Activated naive CD4-positive, alpha-beta T cell treated with anti-CD3 and anti-CD28 coated beads, Interleukin-2, amount 50 U/mL, for 72 hours (primary cell): ENCODE measurements around the gene PAM16. TPM values are rescaled to one million over a fixed set of nuclear protein-coding genes. Genes with fewer than 3 reads are reported as not detected.
A peak's percentile ranks its signal among the peaks of the same experiment; 100 is the strongest.
"Not testable (repeated sequence)": the region's sequence is repeated elsewhere in the genome, so short reads cannot be mapped to it uniquely, and the experiment has no call there.

Experiments used
- ATAC-seq, 2 donors: fragments of 150-1000 bp; cut with Tn5 transposase; 2 replicates each; pipeline ENCODE4 v1.10.0; 2021; ENCODE audit warnings: mild to moderate bottlenecking in 2 of 2, moderate library complexity in 2 of 2
- DNase-seq, 2 donors: peaks; one replicate each; pipeline ENCODE4 v3.0.0; 2021 to 2022; ENCODE audit warnings: low spot score in 2 of 2
- H3K27ac Mint-ChIP-seq, 2 donors: one replicate each; pipeline ENCODE4 v1.8.0; 2022; ENCODE audit warnings: mild to moderate bottlenecking in 2 of 2, mixed read lengths in 2 of 2
- H3K36me3 Mint-ChIP-seq, 2 donors: one replicate each; pipeline ENCODE4 v1.8.0; 2022; ENCODE audit warnings: mixed read lengths in 2 of 2
- H3K9me3 Mint-ChIP-seq, 2 donors: one replicate each; pipeline ENCODE4 v1.8.0; 2022; ENCODE audit warnings: mixed read lengths in 2 of 2
- total RNA-seq, 2 donors: library from RNA; stranded (reverse); gene quantifications; one replicate each; pipeline ENCODE4 v1.2.3, GENCODE V29; 2022

PAM16 gene
- total RNA-seq, 2 donors from 2014 or later = 53.7 to 63.1 TPM

DNA sequence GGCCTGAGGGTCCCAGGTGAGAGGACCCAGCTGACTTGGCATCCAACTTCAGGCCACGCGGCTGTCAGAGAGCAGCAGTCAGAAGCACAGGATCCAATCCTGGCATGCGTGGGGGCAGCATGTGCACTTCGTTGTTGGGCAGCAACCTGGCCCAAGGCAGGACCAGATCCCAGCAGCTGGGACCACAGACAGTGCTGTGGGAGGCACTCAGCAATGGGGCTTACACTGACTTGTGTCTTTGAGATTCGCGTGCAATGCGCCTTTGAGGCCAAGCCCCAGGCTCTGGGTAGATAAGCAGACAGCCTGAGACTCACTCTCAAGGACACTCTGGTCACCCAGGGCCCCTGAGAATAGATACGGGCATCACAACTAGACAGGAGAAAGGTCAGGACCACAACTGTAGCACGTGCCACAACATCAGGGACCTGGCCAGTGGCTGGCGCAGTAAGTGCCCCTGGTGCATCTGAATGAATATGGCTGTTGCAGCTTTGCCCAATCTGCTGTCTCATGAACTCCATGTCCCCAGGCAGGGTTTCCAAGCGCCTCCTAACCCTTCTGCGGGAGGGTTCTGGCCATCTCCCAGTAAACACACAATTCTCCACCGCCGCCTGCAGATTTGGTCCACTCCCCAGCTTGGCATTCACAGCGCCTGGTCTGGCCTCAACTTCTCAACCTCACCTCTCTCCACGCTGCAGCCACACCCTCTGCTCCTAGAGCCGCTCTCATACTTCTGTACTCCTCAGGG lies 3.2 kb downstream of the PAM16 start:
- no peaks in the 10 kb centered on the region for H3K9me3 Mint-ChIP-seq
- ATAC-seq = no peak
- H3K36me3 Mint-ChIP-seq = peaks cover 0 to 6% of the 10 kb centered on the region in 2 donors
- no peak for DNase-seq
- H3K27ac Mint-ChIP-seq = peak overlapping the region in 1 of 2 donors; percentile 65

DNA sequence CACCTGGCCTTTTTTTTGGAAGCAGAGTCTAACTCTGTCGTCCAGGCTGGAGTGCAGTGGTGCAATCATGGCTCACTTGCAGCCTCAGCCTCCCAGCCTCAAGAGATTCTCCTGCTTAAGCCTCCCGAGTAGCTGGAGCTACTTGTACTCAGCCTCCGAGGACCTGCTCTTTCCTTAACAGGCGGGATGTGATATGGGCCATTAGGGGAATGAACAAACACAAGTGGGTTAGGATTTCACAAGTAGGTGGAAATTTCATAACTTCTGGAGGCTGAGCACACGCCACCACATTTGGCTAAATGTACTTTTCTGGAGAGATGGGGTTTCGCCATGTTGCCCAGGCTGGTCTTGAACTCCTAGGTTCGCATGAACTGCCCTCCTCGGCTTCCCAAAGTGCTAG lies 4.1 kb downstream of the PAM16 start:
- Mint-ChIP-seq H3K9me3 (no peaks in the 10 kb centered on the region), H3K36me3 (peaks cover 0 to 6% of the 10 kb centered on the region in 2 donors), H3K27ac (peak overlapping the region in 1 of 2 donors; percentile 48)
- ATAC-seq = no peak
- DNase-seq = no peak

DNA sequence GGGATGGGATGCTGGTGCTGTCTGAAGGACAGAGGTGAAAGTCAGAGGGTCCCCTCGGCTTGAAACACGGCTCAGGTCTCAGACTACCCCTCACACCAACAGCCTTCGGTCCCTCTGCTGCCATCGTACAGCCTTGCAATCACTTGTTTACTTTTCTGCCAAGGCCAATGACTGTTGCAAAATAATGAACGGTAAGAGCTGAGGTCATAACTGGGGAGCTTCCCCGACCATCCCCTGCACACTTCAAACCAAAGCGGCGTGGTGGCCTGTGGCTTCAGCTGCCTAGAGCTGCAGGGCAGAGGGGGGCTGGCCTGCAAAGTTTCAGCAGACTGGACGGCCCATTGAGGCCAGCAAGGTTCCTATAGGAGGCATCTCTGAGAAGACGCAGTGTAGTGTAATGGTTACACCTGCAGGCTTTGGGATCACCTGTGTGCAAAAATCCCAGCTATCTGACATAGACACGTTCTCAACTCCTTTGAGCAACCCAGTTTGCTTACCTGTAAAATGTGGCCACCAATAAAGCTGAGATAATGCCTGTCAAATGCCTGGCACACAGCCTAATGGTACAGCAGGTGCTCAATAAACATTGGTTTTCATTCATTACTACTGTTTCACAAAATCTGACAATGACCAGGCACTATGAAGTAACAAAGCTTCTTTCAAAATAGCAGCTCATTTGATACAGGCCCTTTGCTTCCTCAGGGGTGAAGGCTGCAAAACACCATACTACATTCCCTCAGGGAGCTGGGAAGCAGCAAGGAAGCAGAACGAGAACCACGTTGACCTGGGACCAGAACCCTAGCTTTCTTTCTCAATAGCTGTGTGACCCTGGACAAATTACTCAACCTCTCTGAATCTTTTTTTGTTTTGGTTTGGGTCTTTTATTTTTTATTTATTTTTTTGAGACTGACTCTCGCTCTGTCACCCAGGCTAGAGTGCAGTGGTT lies 5.0 kb downstream of the PAM16 start:
- DNase-seq (no peak), ATAC-seq (no peak)
- Mint-ChIP-seq H3K9me3 (no peaks in the 10 kb centered on the region), H3K27ac (no peak overlapping the region), H3K36me3 (peaks cover 0 to 6% of the 10 kb centered on the region in 2 donors)

DNA sequence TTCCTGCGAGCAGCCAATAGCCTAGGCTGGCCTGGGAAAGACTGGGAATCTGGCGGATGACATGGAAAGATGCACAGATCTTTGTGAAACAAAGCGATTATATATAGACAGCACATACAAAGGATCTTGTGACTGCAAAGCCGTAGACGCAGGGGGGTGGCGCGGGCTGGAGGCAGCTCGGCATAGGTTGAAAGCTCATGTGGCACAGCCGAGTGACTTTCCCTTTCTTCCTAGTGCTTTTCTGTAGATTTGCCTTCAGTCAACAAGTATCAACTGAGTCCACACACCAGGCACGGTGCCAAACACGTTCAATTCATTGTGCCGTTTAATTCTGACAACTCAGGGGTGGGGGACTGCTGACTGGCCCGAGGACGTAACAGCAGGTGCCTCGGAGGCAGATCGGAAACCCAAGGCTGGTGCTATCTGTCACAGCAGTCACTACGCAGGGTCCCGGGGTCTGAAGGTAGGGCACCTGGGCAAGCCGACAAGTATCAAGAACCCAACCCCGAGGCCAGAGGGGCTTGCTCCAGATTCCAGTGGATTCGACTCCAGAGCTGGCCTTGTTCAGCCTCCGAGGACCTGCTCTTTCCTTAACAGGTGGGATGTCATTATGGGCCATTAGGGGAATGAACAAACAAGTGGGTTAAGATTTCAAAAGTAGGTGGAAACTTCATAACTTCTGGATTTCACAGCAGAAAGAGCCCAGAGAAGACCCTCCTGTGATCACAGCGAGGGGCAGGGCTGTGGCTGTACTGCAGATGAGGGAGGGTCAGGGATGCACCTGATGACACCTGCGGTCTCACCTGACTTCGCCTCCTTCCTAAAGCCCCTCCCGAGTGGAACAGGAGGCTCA lies 5.9 kb downstream of the PAM16 start:
- ATAC-seq = no peak

DNA sequence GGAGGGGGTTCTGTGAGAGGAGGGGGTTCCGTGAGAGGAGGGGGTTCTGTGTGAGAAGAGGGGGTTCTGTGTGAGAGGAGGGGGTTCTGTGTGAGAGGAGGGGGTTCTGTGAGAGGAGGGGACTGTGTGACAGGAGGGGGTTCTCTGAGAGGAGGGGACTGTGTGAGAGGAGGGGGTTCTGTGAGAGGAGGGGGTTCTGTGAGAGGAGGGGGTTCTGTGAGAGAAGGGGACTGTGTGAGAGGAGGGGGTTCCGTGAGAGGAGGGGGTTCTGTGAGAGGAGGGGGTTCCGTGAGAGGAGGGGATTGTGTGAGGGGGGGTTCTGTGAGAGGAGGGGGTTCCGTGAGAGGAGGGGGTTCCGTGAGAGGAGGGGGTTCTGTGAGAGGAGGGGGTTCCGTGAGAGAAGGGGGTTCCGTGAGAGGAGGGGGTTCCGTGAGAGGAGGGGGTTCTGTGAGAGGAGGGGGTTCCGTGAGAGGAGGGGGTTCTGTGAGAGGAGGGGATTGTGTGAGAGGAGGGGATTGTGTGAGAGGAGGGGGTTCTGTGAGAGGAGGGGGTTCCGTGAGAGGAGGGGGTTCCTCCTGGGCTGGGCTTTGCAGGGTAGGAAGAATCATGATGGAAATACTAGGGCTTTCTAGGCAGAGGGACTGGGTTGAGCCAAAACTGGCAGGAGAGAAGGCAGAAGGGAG lies 6.7 kb downstream of the PAM16 start:
- H3K27ac Mint-ChIP-seq = peak overlapping the region in 1 of 2 donors; percentile 33
- not testable (repeated sequence) for H3K9me3 Mint-ChIP-seq, H3K36me3 Mint-ChIP-seq, DNase-seq, ATAC-seq

More for the DNA sequence above, 5.9 kb downstream of the PAM16 start:
- H3K36me3 Mint-ChIP-seq = no peaks in the 10 kb centered on the region
- DNase-seq = no peak
- H3K27ac Mint-ChIP-seq = peak overlapping the region in 1 of 2 donors; percentile 33
- no peaks in the 10 kb centered on the region for H3K9me3 Mint-ChIP-seq

DNA sequence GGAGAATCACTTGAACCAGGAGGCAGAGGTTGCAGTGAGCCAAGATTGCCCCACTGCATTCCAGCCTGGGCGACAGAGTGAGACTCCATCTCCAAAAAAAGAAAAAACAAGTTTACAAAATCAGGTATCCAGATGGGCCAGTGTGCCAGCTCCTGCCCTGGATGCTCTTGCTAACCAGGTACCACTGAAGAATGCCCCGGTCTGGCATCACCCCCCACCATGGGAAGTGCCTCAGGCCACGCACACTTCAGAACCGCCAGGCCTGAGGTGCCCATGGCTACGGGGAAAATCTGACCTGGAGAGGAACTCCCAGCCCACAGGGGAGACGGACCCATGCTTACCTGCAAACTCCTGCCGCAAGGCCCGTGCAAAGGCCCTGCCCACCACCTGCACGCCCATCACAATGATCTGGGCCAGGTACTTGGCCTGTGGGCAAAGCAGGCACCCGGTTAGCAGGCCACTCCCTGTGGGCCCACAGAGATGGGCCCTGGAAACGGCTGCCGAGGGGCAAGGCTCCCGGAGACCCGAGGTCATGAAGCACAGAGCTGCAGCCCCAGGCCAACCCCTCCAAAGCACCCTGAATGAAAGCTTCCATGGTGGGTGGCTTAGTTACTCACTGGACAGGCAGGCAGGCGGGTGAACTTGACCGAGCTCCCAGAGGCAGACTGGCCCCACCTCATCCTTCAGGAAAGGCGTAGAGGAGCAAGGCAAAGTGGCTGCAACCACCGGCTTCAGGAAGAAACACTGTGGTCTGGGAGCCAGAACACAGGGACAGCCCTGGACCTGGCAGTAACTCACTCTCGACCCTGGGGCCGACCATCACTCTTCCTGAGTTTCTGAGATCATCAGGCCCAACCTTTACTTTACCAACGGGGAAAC lies 8.0 kb downstream of the PAM16 start:
- ATAC-seq (no peak), DNase-seq (no peak)
- Mint-ChIP-seq H3K36me3 (no peaks in the 10 kb centered on the region), H3K27ac (peak overlapping the region in 1 of 2 donors; percentile 81), H3K9me3 (no peaks in the 10 kb centered on the region)

DNA sequence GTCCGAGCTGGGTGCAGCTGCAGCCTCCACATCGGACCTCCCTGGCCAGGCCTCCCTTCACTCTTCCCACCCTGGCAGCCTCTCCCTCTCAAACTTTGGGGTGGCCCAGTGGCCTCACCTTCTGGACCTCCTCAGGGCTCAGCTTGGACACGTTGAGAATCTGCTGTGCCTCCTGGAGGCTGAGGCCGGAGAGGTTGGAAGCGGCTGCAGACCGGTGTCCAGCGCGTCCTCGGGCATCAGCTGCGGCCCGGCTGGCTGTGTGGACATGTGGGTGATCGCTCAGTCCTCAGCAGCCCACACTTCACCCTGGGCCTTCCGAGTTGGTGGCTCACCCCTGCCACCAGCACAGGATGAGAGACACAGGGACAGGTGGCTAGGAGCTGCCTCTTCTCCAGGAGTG lies 9.9 kb downstream of the PAM16 start:
- H3K9me3 Mint-ChIP-seq = no peaks in the 10 kb centered on the region
- H3K27ac Mint-ChIP-seq = no peak overlapping the region
- H3K36me3 Mint-ChIP-seq = no peaks in the 10 kb centered on the region
- DNase-seq (no peak), ATAC-seq (no peak)

DNA sequence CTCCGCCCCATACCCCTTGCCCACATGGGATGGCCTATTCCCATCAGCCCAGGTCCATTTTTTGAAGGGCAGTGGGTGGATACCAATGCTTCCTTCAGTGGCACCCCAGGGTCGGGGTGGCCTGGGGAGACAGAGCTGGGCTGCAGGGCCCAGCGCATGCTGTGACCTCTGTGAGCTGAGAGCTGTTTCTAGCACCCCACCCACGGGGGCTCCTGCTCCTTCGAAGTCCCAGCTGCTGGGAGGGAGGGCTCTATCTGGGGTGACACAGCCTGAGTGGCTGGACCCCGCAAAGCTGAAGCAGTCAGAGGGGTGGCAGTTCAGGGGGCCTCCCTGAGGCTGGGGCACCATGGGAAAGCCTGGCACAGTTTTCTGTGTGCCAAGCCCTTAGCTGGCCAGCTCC lies 10.7 kb downstream of the PAM16 start:
- Mint-ChIP-seq H3K27ac (no peak overlapping the region), H3K36me3 (no peaks in the 10 kb centered on the region), H3K9me3 (no peaks in the 10 kb centered on the region)
- ATAC-seq (no peak), DNase-seq (no peak)

DNA sequence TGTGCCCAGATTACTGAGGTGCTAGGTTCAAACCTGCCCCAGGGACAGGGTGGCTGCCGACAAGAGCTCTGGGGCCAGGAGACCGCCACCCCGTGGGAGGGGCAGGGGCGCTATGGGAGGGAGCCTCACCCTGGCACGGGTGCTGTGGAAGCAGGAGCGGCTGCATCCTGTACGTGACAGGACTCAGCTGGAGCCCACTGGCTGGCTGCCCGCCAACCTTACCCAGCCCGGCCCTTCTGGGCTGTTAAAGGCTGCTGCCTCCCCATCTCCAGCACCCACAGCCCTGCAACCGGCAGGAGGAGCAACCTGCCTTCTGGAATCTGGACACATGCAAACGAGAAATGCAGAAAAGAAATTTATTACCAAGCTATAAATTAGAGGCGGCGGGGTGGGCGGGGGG lies 11.2 kb downstream of the PAM16 start:
- DNase-seq (no peak), ATAC-seq (no peak)
- Mint-ChIP-seq H3K36me3 (no peaks in the 10 kb centered on the region), H3K9me3 (no peaks in the 10 kb centered on the region), H3K27ac (no peak overlapping the region)

DNA sequence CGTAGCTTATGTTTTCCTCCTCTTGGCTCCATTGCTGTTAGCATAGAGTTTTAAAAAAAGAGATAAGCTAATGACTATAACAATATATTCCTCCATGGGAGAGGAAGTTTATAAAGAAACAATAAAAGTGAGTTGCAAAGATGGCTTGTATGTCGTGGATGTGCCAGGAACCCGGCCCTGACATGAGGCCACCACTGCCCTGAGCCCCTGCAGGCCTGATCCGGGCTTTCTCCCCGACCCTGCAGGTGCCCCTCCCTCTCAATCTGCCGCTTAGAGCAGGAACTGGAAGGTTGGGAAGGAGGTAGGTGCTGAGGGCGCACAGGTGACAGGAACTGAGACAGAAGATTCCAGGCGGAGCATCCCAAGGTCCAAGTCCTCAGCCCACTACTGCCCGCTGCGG lies 11.7 kb downstream of the PAM16 start:
- no peak for DNase-seq
- no peaks in the 10 kb centered on the region for H3K36me3 Mint-ChIP-seq
- no peak for ATAC-seq
- H3K27ac Mint-ChIP-seq = no peak overlapping the region
- no peaks in the 10 kb centered on the region for H3K9me3 Mint-ChIP-seq

DNA sequence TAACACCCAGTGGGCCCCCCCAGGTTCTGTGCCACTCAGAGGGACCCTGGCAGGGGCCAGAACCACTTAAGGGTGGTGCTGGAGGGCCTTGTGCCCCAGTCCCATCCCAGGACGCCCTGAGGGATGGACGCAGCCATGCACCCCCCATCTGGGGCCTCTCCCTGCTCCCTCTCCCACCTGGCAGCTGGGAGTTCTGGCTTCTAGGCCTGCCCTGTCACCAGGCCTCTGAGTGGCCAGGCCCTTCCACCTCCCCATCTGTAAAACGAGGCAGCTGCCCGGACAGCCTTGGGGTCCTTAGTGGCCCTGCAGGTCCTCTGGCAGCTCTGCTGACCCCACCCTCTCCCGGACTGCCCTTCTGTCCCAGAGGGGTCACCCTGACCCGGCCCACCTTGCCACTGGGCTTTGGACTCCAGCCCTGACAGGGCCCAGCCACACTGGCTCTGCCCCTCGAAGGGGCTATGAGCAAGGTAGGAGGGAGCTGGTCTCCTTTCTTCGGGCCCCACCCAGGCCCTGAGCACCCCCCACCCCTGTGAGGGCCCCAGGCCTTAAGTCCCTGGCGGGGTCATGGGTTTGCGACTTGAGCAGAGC lies 12.3 kb downstream of the PAM16 start:
- H3K9me3 Mint-ChIP-seq = no peaks in the 10 kb centered on the region
- ATAC-seq = no peak
- no peak overlapping the region for H3K27ac Mint-ChIP-seq
- H3K36me3 Mint-ChIP-seq = no peaks in the 10 kb centered on the region
- DNase-seq = no peak

DNA sequence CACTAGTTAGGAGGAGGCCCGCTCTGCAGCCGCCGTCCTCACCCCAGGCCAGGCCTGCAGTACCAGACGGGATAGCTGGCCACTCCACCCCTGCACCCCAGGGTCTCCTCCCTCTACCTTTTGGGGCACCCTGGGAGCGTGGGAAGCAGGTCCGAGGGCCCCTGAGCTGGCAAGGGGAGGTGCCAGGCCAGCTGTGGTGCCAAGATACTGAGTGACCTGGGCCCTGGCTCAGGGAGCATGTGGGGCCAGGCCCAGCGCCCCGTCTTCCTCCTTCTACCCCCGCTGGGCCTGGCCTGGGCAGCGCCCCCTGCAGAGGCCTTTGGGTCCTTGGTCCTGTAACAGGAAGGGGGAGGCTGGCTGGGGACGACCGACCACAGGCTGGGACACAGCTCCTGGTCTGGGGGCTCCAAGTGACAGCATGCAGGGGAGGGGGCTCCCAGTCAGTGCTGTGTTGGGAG lies 13.0 kb downstream of the PAM16 start:
- ATAC-seq = no peak
- no peaks in the 10 kb centered on the region for H3K36me3 Mint-ChIP-seq
- H3K27ac Mint-ChIP-seq = no peak overlapping the region
- H3K9me3 Mint-ChIP-seq = no peaks in the 10 kb centered on the region
- no peak for DNase-seq

DNA sequence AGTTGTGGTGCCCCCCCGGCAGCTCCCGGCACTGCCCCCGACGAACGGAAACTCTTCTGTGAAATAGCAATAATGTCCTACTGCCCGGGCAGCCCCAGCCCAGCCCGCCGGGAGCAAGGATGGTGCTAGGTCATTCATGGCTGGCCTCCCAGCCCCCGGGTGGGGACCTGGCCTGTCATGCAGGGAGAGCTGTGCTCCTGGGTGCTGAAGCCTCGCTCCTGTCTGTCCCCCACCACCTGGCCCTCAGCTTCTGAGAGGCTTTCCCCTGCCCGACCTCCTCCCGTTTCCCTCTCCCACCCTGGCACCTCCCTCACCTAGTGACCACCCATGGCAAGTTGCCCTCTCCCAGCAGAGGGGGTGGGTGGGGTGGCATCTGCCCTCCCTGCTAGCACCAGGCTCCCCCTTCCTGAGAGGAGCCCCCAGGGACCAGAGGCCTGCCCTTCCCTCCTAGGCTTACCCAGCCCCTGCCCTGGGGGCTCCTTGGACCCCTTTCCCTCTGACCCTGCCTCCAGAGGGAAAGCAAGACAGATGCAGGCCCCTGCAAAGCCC lies 13.5 kb downstream of the PAM16 start:
- no peaks in the 10 kb centered on the region for H3K9me3 Mint-ChIP-seq
- no peak for ATAC-seq
- H3K36me3 Mint-ChIP-seq = no peaks in the 10 kb centered on the region
- H3K27ac Mint-ChIP-seq = no peak overlapping the region
- no peak for DNase-seq

DNA sequence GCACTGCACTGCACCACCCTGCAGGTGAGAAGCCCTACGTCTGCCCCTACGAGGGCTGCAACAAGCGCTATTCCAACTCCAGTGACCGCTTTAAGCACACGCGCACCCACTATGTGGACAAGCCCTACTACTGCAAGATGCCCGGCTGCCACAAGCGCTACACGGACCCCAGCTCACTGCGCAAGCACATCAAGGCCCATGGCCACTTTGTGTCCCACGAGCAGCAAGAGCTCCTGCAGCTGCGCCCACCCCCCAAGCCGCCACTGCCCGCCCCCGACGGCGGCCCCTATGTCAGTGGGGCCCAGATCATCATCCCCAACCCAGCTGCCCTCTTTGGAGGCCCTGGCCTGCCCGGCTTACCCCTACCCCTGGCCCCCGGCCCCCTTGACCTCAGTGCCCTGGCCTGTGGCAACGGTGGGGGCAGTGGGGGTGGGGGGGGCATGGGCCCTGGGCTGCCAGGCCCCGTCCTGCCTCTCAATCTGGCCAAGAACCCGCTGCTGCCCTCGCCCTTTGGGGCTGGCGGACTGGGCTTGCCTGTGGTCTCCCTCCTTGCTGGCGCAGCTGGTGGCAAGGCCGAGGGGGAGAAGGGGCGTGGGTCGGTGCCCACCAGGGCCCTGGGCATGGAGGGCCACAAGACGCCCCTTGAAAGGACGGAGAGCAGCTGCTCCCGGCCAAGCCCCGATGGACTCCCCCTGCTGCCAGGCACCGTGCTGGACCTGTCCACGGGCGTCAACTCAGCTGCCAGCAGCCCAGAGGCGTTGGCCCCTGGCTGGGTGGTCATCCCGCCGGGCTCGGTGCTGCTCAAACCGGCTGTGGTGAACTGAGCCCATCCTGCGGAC lies 14.2 kb downstream of the PAM16 start:
- Mint-ChIP-seq H3K27ac (no peak overlapping the region), H3K36me3 (no peaks in the 10 kb centered on the region), H3K9me3 (no peaks in the 10 kb centered on the region)
- no peak for DNase-seq
- ATAC-seq = no peak
